A673 (cell line): Measurements from ENCODE around the gene GGA1.

Experiments used
- CTCF ChIP-seq: fragments of 300-800, 200-600 bp; sonication (generic); conservative IDR thresholded peaks from 2 replicates; pipeline ENCODE4 v1.5.1; 2017; ENCODE audit warnings: low read depth, mild to moderate bottlenecking, antibody characterized with exemption, low read length, moderate library complexity, mixed read lengths
- EZH2 ChIP-seq: fragments of 200-600 bp; sonication (generic); IDR thresholded peaks from 2 replicates; pipeline ENCODE4 v1.6.1; 2017; ENCODE audit warnings: borderline replicate concordance, low read depth, mild to moderate bottlenecking, mixed read lengths, antibody characterized with exemption, low read length; ENCODE audit not compliant: poor library complexity, severe bottlenecking

- TF ChIP-seq CTCF (no peak), EZH2 (no peak)
Observed at GRCh38 chr22:37578002-37578401, 30.6 kb upstream of the GGA1 start.
